HepG2 (cell line): ENCODE results near the gene MRPL27. TPM values are rescaled to one million over a fixed set of nuclear protein-coding genes. Genes with fewer than 3 reads are reported as not detected.

Source experiments
- ATAC-seq: fragments of 200-7000 bp; cut with Tn5 transposase; 3 replicates; pipeline ENCODE4 v1.9.1; 2020; ENCODE audit warnings: mild to moderate bottlenecking, moderate library complexity
- BruUV-seq: library from RNA; stranded (reverse); fragments of 400-500 nt; replicated peaks from 2 replicates; lab custom pipeline; 2021; lab: Mats Ljungman, UMichigan
- CTCF ChIA-PET: fragments of 300-600 bp; formaldehyde crosslinking; extraction: SDS; loops from one replicate; lab custom pipeline; 2021; ENCODE audit warnings: low total read pairs, inconsistent platforms, low intra/inter-chr PET ratio; lab: Yijun Ruan, JAX
- POLR2A ChIA-PET: fragments of 350-600 bp; sonication (Branson Sonifier 250); formaldehyde crosslinking; loops from one replicate; lab custom pipeline; 2020; ENCODE audit warnings: antibody characterized with exemption, inconsistent platforms; lab: Yijun Ruan, JAX
- DNase-seq: peaks from one replicate; pipeline ENCODE4 v3.0.0-alpha.2; 2015; ENCODE audit warnings: low spot score
- FAIRE-seq: peaks from 3 replicates; lab custom pipeline; 2011; peaks lifted over from hg19 to GRCh38; lab: Jason Lieb, UNC
- H2AFZ ChIP-seq: one replicate; pipeline ENCODE4 v1.6.1; 2011; ENCODE audit warnings: low read length, inconsistent platforms
- H3K27ac ChIP-seq: fragments of 300-600 bp; 3 replicates; pipeline ENCODE4 v1.8.0; 2011; ENCODE audit warnings: mixed run types, mild to moderate bottlenecking, mixed read lengths, low read length, inconsistent platforms; ENCODE audit not compliant: insufficient read depth; ENCODE audit errors: extremely low read length
- H3K27me3 ChIP-seq, 2 experiments: fragments of 200-600 bp in 1 of 2; 2 replicates in 1 of 2; 3 replicates in 1 of 2; pipeline versions ENCODE4 v1.6.0 to v1.8.0; 2011; ENCODE audit warnings: low read length in 2 of 2, mild to moderate bottlenecking in 2 of 2, moderate library complexity in 2 of 2, inconsistent platforms in 1 of 2; ENCODE audit not compliant: insufficient read depth in 2 of 2, control insufficient read depth in 1 of 2
- H3K36me3 ChIP-seq, 2 experiments: fragments of 200-600 bp in 1 of 2; replicated peaks in 1 of 2; 2 replicates in 1 of 2; 3 replicates in 1 of 2; pipeline versions ENCODE4 v1.5.1 to v1.8.0; 2011; ENCODE audit warnings: low read length in 2 of 2, inconsistent platforms in 1 of 2; ENCODE audit not compliant: insufficient read depth in 2 of 2, control insufficient read depth in 1 of 2
- H3K4me1 ChIP-seq: 2 replicates; pipeline ENCODE4 v1.5.1; 2012; ENCODE audit warnings: low read length, inconsistent platforms; ENCODE audit not compliant: insufficient read depth
- H3K4me2 ChIP-seq: 2 replicates; pipeline ENCODE4 v1.6.0; 2011; ENCODE audit warnings: low read depth, low read length, inconsistent platforms
- H3K4me3 ChIP-seq, 3 experiments: fragments of 200-600 bp in 1 of 3; sonication (generic), shearing (Covaris generic) in 1 of 3; replicated peaks in 1 of 3; 2 replicates each; pipeline ENCODE4 v1.5.1; 2011 to 2016; ENCODE audit warnings: low read length in 3 of 3, inconsistent platforms in 2 of 3, low read depth in 2 of 3, mild to moderate bottlenecking in 2 of 3, control low read depth in 1 of 3, mixed read lengths in 1 of 3; ENCODE audit not compliant: insufficient read depth in 1 of 3
- H3K79me2 ChIP-seq: one replicate; pipeline ENCODE4 v1.6.1; 2011; ENCODE audit warnings: low read length, inconsistent platforms; ENCODE audit not compliant: insufficient read depth
- H3K9ac ChIP-seq: 2 replicates; pipeline ENCODE4 v1.6.0; 2011; ENCODE audit warnings: mild to moderate bottlenecking, low read depth, low read length, inconsistent platforms; ENCODE audit not compliant: insufficient read depth
- H3K9me3 ChIP-seq: 2 replicates; pipeline ENCODE4 v1.5.1; 2012; ENCODE audit warnings: mild to moderate bottlenecking, low read length
- H4K20me1 ChIP-seq: 2 replicates; pipeline ENCODE4 v1.6.0; 2011; ENCODE audit warnings: inconsistent platforms, mild to moderate bottlenecking, low read length, moderate library complexity; ENCODE audit not compliant: insufficient read depth
- AGO1 ChIP-seq: fragments of 200-400 bp; formaldehyde crosslinking; IDR thresholded peaks from 2 replicates; pipeline ENCODE4 v1.6.1; 2017; ENCODE audit warnings: mild to moderate bottlenecking, low read depth, low read length, moderate library complexity; ENCODE audit not compliant: poor library complexity, severe bottlenecking
- CEBPZ ChIP-seq: IDR thresholded peaks from 2 replicates; pipeline ENCODE4 v1.6.1; 2012; ENCODE audit warnings: low read length, improper control_type of control experiment
- DNMT1 ChIP-seq: sonication (generic); formaldehyde crosslinking; IDR thresholded peaks from 2 replicates; pipeline ENCODE4 v1.5.1; 2020; ENCODE audit warnings: mild to moderate bottlenecking, missing genetic modification reagents
- WGBS: methylation state at CpG from one replicate; pipeline ENCODE4 v1.1.6; 2017; ENCODE audit warnings: low lambda C conversion rate; 5-methylcytosine and 5-hydroxymethylcytosine counted together
- in situ Hi-C: cut with HindIII; loops from 2 replicates; pipeline ENCODE4 v1.10.0; 2017; ENCODE audit warnings: low pct_unique_long_range_greater_than_20kb; ENCODE audit not compliant: extremely low pct_ligation_motif_present
- intact Hi-C: fragments of 100-400 bp; cut with micrococcal nuclease; formaldehyde crosslinking; loops from one replicate; pipeline ENCODE4 v1.10.0; 2022; ENCODE audit not compliant: unreplicated experiment
- polyA plus RNA-seq, 8 experiments: library from polyadenylated mRNA; depleted of rRNA in 3 of 8; stranded (reverse) in 7 of 8; unstranded in 1 of 8; fragments of >200 nt; fragmentation: Illumina TruSeq in 4 of 8; extraction: Trizol in 4 of 8; gene quantifications; 2 replicates each; pipeline versions ENCODE4 v1.2.1 to v1.2.3, GENCODE V29; 2011 to 2016; ENCODE audit warnings: low read depth in 4 of 8, missing spikeins in 1 of 8, mixed read lengths in 1 of 8; ENCODE audit not compliant: insufficient read depth in 1 of 8
- total RNA-seq, 5 experiments: library from RNA; depleted of rRNA; stranded (reverse); fragments of >200 nt; fragmentation: Illumina TruSeq; extraction: Trizol; gene quantifications; 2 replicates each; pipeline ENCODE4 v1.2.3, GENCODE V29; 2016; ENCODE audit warnings: low read depth in 1 of 5

MRPL27 gene
- total and polyA plus RNA-seq, 2 of the 13 experiments (the other 11 are each of a cell fraction or from before 2014, with no cell fraction given) = 137 to 217 TPM

DNA sequence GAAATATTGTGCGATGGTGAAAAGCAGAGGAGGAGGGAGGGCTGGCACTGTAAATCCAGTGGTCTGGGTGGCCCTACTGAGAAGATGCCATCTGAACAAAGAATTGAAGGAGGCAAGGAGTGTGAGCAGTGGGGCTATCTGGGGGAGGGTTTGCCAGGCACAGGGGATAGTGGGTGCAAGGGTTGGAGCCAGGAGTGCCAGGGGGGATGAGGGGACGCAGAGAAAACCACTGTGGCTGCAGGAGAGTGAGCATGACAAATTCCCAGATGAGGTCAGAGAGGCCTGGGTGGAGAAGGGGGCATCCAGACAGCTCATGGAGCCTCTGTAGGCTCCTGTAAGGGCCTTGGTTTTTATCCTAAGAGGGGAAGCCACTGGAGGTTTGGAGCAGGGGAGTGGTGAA, 22.3 kb downstream of the MRPL27 start (continued):
- TF ChIP-seq CEBPZ = no peak
- TF ChIP-seq, all 625 proteins: peak for 0

DNA sequence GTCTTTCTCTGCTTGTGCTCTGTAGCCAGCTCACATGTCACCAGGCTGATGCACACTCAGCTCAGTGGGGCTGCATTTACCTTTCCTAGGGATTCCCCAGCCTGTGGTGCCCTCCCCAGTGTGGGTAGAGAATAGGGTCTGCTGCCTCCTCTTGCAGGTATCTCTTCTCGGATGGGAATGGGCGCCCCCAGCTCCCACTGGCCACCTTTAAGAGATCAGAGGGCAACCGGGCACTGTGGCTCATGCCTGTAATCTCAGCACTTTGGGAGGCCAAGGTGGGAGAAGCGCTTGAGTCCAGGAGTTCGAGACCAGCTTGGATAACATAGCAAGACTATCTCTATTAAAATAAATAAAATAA, 23.8 kb downstream of the MRPL27 start:
- H3K4me1 ChIP-seq = peaks cover 28% of the 10 kb centered on the region
- DNase-seq = no peak
- no peak for ATAC-seq
- H3K27me3 ChIP-seq = peaks cover 2 to 13% of the 10 kb centered on the region in 2 experiments; a peak in 4 of 5 replicates
- CTCF ChIA-PET = no interaction called here
- intact Hi-C loops = no loop called here
- no peak overlapping the region for H3K27ac ChIP-seq
- WGBS = 98% methylated on average over 5 of the region's 5 CpGs
- H3K9me3 ChIP-seq = no peaks in the 10 kb centered on the region
- no TSS peak for BruUV-seq
- no peak overlapping the region for H3K9ac ChIP-seq
- H3K79me2 ChIP-seq = peaks cover 12% of the 10 kb centered on the region
- H2AFZ ChIP-seq = no peak overlapping the region
- TF ChIP-seq DNMT1 (CRISPR knock-in tag) (no peak), AGO1 (peak; percentile 2)
- H3K4me2 ChIP-seq = no peak overlapping the region
- H3K4me3 ChIP-seq = no peak overlapping the region
- no peak for FAIRE-seq
- H3K36me3 ChIP-seq = peaks cover 2 to 8% of the 10 kb centered on the region in 2 experiments; a peak in 4 of 5 replicates
- POLR2A ChIA-PET = no interaction called here
- no peaks in the 10 kb centered on the region for H4K20me1 ChIP-seq
- in situ Hi-C loops = no loop called here
